Keratinocyte (primary cell): ENCODE results near the gene SCUBE3.

Source experiments
- EZH2 ChIP-seq: IDR thresholded peaks from one replicate; pipeline ENCODE4 v1.6.1; 2012; ENCODE audit warnings: inconsistent platforms, mild to moderate bottlenecking, low read length, moderate library complexity
- TF ChIP-seq, protein P1 (sequence below), 3 experiments: IDR thresholded peaks in 1 of 3; conservative IDR thresholded peaks in 1 of 3; optimal IDR thresholded peaks in 1 of 3; 2 replicates in 2 of 3; 3 replicates in 1 of 3; pipeline versions ENCODE3 to v1.5.1; 2011; ENCODE audit warnings: low read length in 3 of 3, mild to moderate bottlenecking in 3 of 3, moderate library complexity in 2 of 3, control low read depth in 1 of 3, inconsistent platforms in 1 of 3; ENCODE audit not compliant: insufficient read depth in 2 of 3; ENCODE audit errors: extremely low read depth in 1 of 3

DNA sequence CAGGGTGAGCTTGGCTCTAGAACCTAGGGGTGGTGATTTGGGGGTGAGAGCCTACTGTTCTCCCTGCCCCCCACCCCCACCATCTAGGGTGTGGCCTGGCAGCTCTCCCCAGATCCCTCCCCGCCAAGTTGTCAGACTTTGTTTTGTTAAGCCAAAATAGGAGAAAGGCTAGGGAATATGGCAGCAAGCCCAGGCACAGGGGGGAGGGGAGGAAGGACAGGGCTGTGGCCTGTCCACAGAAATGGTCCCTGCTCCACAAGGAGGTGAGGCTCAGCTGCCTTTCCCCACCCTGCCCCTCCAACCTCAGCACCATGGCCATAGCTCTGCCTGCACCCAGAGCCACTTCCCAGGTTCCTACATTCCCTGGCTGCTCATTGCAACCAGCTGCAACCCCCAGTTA lies 17.2 kb downstream of the SCUBE3 start:
- TF ChIP-seq, protein P1, sequence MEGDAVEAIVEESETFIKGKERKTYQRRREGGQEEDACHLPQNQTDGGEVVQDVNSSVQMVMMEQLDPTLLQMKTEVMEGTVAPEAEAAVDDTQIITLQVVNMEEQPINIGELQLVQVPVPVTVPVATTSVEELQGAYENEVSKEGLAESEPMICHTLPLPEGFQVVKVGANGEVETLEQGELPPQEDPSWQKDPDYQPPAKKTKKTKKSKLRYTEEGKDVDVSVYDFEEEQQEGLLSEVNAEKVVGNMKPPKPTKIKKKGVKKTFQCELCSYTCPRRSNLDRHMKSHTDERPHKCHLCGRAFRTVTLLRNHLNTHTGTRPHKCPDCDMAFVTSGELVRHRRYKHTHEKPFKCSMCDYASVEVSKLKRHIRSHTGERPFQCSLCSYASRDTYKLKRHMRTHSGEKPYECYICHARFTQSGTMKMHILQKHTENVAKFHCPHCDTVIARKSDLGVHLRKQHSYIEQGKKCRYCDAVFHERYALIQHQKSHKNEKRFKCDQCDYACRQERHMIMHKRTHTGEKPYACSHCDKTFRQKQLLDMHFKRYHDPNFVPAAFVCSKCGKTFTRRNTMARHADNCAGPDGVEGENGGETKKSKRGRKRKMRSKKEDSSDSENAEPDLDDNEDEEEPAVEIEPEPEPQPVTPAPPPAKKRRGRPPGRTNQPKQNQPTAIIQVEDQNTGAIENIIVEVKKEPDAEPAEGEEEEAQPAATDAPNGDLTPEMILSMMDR (optimal IDR thresholded peaks at IDR 0.05 in 1 of 3, IDR thresholded peaks at IDR 0.05 in 1 of 3, conservative IDR thresholded peaks at IDR 0.05 in 1 of 3; ENCODE audit: extremely low read depth in 1 of 3, insufficient read depth in 2 of 3, low read length in 3 of 3) = no peak
- TF ChIP-seq EZH2 = no peak
